ENCODE measurements around the gene FATE1.

DNA sequence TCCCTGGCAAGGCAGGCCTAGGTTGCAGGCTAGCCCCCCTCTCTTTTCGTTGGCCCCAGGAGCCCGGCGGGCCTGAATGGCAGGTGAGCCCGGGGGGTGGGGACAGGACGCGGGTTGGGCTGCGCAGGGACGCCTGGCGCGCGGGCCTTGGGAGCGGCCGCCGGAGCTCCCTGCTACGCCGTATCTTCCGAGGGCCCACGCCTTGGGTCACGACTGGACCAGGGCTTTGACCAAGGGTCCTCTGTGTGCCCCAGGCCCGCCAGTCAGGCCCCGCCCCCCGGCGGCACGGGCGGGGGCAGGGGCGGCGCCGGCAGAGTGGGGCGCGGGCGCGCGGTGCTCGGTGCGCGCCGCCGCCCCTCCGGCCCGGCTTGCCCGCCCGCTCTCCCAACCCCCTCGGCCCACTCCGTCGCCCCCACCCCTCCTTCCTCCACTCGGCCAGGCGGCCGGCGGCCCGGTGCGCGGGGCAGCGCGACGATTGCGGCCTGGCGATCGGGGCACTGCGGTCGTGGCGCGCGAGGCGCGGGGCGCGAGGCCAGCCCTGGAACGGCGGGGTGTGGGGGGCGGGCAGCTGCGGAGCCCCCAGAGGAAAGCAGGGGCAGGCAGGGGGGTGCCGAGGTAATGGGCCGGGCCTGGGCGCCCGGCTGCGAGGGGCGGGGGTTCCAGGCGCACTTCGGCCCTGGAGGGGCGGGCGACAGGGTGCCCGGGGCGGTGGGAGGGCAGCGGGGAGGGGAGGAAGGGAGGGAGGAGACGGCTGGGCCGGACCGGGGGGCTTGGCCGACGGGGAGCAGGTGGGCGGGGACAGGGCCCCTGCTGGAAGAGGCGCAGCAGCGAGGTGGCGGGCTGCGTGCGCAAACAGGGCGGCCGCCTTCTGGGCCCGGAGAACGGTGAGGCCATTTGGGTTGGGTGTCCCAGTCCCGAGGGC is 20.9 kb upstream of the FATE1 start, which contains the start of gene PRRG3:
- TF ChIP-seq CTCF (conservative IDR thresholded peaks at IDR 0.05; ENCODE audit: low read length) (no peak), EZH2phosphoT487 (IDR thresholded peaks at IDR 0.05; ENCODE audit: borderline replicate concordance) (no peak)

Data from Loucy (cell line).